GM12865 (cell line): ENCODE data around the gene SLC2A9.

ENCODE experiments used
- DNase-seq: peaks from one replicate; pipeline ENCODE4 v3.0.0; 2010; ENCODE audit warnings: low read depth
- H3K4me3 ChIP-seq: 2 replicates; pipeline ENCODE4 v1.5.1; 2011; ENCODE audit warnings: mild to moderate bottlenecking, low read depth, low read length, control low read depth
- TF ChIP-seq, protein P1 (sequence below): IDR thresholded peaks from 2 replicates; pipeline ENCODE4 v1.5.1; 2011; ENCODE audit warnings: low read length, control low read depth, low read depth, inconsistent platforms; ENCODE audit not compliant: insufficient read depth; ENCODE audit errors: missing control alignments

The SLC2A9 gene

DNA sequence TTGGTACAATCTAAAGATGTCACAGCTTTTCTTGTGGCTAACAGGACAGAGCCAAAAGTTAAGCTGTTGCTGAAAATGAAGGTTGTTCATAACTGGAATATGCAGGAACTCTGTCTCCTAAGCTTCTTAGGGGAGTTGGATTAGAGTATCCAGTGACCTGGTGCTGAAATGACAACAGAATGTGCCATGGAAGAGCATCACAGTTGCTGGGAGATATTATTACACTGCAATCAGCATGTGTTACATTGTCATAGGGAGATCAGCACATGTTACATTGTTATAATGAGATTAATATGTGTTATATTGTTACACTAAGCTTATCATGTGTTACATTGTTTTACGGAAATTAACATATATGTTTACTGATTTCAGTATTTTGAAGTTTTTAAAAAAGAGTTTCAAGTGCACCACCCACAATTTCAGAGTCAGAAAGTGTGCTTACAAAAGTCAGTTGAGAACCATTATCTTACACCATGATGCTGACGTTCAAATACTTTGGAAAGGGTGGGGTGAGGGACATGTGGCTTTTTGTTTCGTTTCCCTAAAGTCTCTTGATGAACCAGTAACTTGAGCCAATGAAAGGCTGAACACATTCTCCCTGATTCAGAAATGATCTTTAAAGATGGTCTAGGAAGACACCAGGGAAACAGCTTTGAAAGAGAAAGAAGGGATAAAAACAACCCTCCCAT is 126.5 kb downstream of the SLC2A9 start:
- peak; percentile 11 for DNase-seq
- H3K4me3 ChIP-seq: no peak overlapping the region
- TF ChIP-seq, protein P1, sequence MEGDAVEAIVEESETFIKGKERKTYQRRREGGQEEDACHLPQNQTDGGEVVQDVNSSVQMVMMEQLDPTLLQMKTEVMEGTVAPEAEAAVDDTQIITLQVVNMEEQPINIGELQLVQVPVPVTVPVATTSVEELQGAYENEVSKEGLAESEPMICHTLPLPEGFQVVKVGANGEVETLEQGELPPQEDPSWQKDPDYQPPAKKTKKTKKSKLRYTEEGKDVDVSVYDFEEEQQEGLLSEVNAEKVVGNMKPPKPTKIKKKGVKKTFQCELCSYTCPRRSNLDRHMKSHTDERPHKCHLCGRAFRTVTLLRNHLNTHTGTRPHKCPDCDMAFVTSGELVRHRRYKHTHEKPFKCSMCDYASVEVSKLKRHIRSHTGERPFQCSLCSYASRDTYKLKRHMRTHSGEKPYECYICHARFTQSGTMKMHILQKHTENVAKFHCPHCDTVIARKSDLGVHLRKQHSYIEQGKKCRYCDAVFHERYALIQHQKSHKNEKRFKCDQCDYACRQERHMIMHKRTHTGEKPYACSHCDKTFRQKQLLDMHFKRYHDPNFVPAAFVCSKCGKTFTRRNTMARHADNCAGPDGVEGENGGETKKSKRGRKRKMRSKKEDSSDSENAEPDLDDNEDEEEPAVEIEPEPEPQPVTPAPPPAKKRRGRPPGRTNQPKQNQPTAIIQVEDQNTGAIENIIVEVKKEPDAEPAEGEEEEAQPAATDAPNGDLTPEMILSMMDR: no peak

DNA sequence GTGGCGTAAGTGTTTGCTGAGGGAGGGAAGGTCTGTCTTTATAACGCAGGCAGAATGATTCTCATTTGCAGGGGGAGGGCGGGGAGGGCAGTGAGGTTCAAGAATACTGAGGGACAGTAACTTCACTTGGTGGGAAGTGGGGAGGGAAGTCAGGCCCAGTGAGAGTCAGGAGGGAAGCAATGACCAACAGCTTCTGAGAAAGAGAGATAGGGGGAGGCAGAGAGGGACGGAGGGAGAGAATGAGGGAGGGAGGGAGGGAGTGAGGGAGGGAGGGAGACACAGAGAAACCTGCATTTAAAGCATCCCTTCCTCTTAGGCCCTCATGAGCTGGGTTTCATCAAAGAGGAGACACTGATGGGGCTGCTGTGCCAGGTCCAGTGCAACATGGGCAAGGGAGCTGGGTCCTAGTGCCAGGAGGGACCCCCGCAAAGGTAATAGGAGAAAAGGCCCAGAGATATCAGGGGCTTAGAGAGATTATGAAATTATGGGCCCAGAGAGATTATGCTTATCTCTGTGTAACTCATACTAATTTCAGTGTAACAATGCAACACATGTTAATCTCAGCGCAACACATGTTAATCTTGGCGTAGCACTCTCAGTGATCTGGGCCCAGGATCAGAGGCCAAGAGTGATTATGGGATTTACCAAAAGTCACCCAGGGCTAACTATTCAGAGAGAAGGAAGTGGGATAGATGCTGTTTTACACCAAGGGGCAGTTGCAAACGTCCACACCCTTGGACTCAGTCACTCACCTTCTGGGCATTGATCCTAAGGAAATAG is 127.8 kb downstream of the SLC2A9 start:
- TF ChIP-seq, protein P1: no peak
- no peak overlapping the region for H3K4me3 ChIP-seq
- no peak for DNase-seq

DNA sequence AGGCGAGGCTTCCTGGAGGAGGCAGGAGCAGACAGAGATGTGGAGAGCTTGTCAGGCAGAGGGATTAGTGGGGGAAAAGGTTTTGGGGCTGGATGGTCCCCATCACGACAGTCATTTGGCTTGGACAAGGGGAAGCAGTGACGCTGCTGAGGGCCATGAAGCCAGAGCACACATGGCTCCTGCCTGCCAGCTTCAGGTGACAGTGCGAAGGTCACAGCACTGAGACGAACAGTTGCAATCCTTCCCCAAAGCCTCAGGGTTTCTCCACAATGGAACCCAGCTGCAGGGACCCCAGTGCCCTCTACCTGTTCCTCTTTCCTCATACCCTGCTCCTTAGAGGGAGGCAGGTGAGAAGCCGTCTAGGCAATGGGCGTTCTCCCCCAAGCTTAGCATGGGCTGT is 129.6 kb downstream of the SLC2A9 start:
- no peak for DNase-seq
- TF ChIP-seq, protein P1: no peak
- no peak overlapping the region for H3K4me3 ChIP-seq

DNA sequence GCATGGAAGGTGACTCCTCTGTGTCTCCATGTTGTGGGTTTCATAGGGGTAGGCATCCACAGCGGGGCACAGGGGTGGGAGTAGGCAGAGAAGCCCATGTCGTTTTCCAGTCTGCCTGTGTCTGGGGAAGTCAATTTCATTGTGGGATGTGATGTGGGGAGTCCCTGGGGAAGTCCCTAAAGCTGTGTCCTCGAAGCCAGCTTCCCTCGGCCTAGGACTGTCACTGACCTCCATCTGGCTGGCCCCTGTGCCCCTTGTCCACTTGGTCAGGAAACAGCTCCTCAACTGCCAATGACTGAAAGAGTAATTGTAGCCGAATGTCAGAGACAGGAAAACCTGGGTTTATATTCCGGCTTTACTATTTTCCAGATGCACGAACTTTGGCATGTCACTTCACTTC is 130.2 kb downstream of the SLC2A9 start:
- no peak overlapping the region for H3K4me3 ChIP-seq
- DNase-seq: no peak
- TF ChIP-seq, protein P1: no peak

DNA sequence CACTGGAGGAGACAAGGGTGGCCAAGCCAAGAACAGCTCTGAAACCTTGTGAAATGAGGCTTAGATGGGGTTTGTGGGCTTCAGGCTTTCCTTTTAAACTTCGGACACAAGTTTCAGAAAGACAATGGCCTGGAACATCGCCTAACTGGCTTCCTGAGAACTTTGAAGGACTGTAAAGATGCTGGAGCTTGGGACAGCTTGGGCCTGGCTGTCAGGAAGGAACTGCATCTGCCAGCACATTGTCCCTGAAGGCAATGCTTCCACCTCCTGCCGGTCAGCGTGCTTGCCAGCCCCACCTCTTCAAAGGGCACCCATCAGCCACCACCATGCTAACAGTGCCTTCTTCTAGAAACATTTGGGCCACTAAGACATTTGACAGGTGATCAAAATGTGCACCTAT is 132.0 kb downstream of the SLC2A9 start:
- H3K4me3 ChIP-seq: no peak overlapping the region
- TF ChIP-seq, protein P1: no peak
- no peak for DNase-seq

DNA sequence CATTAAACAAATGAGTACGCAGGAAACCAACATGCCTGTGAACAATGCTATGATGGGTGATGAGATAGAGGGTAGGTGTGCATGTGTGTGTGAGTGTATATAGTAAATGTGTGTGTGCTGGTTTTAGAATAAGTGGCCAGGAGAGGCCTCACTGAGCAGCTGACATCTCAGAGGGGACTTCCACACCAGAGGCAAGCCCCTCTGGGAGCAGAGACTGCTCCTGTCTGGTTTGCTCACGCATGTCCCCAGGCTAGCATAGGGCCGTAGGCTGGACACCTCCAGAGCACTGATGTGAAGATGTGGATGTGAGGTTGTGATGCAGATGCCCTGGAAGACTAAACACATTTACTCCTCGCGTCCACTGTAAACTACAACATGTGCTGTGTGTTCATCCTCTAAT is 135.3 kb downstream of the SLC2A9 start:
- no peak overlapping the region for H3K4me3 ChIP-seq
- TF ChIP-seq, protein P1: no peak
- DNase-seq: no peak
